HG03521 (cell line): ENCODE measurements around the gene BARHL1.

Experiments
- ATAC-seq: cut with Tn5 transposase; IDR thresholded peaks from one replicate; pipeline ENCODE4 v1.9.1; 2021; ENCODE audit warnings: mild to moderate bottlenecking, moderate library complexity; ENCODE audit not compliant: unreplicated experiment

Gene BARHL1

DNA sequence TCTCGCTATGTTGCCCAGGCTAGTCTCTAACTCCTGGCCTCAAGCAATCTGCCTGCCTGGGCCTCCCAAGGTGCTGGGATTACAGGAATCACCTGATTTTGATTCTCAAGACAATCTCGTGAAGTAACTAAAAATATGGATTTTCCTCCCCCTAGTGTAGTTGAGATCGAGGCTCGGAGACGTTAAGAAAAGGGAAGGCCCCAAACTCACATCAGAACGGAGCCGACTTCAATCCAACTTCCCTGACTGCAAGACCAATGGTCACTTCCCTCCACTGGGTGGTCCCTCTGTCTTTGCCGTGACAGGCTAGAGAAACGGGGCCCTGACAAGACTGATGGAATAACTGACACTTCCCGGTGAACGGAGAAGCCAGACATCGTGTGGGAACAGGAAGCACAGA lies 28.3 kb downstream of the BARHL1 start:
- ATAC-seq: no peak

DNA sequence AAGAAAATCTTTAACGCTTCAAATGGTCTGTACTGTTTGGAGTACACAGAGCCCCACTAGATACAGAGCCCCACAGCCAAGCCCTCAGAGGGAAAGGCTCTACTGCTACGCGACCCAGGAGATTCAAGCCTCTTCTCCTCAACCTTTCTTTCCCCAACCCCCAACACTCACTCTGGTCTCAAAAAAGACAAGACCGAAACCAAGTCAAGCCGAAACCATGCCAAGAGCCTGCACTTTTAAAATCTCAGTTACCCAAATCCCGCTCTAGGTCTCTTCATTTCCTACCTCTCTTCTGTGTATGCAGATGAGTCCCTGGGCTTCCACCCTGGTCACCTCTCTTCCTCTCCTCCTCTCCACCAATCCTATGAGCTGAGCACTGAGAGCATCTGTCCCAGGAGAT lies 31.9 kb downstream of the BARHL1 start:
- ATAC-seq: no peak

DNA sequence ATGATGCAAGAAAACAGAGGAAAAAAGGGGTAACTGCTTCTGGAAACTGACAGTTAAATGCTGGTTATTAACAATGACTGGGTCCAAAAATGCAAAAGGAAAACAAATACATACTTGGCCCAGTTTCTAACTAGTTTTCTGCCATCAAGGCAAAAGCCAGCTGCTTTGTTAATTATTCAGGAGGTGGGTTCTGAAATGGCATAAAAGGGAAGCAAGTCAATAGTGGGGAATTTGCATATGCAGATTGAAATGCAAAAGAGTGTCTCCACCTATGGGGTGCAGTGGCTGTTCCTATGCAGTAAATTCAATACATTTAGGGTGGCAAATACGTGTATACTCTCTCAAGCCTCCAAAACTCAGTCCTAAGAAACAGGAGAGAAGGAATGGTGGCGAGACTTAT lies 33.4 kb downstream of the BARHL1 start:
- no peak for ATAC-seq

DNA sequence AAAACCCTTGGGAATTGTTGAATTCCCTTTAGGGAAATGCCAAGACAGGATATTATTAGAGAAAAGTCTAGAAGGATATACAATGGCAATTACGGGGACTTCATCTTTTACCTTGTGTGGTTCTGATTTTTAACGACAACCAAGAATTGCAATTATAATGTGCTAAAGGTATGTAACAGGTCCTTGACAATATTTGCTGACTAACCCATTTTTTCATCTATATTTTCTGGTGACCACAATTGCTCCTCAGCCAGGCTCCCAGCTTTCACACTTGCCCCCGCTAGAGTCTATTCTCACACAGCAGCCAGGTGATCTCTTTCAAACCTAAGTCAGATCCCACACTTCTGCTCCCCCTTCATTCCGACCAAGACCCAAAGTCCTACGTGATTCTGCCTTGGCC lies 34.3 kb downstream of the BARHL1 start:
- no peak for ATAC-seq

DNA sequence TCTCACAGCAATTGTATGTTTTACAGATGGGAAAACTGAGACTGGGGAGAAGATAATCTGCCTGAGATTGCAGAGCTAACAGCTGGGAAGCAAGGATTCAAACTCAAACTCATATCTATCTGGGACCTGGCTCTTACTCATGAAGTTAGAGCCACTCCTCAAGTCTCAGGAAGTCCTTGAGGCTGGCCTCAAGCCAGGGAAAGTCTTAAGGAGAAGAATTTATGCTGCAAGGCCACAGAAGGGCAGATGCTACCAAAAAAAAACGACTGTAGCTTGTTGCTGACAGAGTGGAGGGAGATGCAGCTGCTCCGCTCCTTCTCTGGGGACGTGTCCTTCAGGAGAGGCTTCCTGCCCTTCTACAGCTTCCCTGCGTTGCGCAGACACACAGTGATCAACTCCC lies 39.8 kb downstream of the BARHL1 start:
- ATAC-seq: no peak

DNA sequence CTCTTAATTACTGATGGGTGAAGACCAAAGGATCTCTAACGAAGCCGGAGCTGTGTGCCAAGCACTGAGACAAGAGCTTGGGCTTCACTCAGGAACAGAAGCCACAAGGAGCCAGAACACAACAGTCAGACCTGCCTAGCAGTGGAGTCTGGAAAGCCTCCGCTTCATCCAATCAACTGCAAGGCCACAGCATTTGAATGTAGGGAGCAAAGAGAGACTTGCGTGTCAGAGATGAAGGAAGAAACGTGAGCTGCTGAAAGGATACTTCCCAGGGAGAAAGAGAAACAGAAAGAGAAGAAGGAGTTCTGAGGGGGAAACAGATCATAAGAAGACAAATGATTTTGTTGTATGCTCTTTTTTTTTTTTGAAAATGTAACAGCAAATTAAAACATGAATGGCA lies 43.9 kb downstream of the BARHL1 start:
- ATAC-seq: no peak

DNA sequence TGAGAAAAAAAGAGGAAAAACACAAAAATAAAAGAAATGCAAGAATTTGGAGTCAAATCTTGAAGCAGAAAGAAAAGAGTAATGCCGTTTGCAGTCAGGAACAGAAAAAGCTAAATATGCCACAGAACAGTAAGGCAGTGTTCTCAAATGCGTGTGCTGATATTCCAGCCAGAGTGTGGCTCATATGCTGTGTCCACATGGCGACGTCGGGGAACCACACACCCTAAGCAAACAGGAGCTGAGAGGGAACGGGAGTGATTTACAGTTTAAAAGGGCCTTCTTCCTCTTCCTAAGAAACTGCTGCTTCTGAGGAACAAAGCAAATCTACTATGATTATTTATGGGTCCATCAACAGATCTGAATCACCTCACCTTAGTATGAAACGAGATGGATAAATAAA lies 44.7 kb downstream of the BARHL1 start:
- ATAC-seq: no peak

DNA sequence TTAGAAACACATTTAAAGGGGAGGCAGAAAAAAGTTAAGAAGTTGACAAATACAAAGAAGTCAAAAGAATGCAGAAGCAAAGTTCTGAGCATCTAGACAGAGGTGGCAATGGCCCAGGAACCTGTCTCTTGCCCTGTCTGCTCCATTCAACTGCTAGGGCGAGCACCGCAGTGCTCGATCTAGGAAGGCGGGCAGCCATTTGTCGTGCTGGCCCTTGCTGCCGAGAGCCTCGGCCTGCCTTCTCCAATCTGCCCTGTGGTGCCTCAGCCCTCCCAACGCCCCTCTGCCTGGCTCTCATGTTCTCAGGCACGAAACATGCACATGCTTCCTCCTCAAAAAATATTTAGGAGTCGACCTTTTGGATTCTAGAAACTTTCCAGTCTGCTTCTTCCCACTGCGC lies 45.2 kb downstream of the BARHL1 start:
- ATAC-seq: no peak

DNA sequence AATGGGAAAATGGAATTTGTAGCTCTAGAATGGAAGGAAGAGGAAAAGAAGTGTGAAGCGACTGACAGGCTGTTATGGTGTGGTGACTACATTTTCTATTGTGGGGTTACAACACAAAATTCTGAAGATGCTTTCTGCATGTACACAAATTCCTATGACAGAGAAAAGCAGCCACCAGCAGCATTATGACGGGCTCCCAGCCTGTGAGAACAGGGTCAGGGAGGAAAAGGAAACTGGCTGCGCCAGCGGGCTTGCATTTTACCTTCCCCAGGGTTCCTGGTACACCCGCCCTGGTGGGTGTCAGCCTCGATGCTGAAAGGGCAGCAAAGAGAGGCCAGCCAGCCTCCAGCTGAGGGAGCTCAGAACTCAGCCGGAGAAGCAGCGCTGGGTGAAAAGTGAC lies 46.3 kb downstream of the BARHL1 start:
- ATAC-seq: no peak

DNA sequence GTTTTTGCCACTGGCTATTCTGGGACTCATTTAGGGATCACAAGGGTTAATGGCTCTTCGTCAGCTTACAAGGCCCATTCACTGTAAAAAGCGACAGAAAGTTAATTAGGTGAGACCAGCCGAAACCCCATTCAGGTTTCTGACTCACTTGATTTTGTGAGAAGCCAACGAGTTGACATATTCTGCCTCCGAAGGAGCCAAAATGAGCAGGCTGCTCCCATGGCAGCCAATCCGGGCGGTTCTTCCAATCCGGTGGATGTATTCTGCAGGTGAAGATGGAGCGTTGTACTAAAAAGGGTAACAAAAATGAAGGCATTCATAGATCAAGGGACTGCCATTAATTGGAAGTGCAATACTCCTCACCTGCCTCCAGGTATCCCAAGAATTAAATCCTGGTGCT lies 47.7 kb downstream of the BARHL1 start:
- ATAC-seq: no peak

DNA sequence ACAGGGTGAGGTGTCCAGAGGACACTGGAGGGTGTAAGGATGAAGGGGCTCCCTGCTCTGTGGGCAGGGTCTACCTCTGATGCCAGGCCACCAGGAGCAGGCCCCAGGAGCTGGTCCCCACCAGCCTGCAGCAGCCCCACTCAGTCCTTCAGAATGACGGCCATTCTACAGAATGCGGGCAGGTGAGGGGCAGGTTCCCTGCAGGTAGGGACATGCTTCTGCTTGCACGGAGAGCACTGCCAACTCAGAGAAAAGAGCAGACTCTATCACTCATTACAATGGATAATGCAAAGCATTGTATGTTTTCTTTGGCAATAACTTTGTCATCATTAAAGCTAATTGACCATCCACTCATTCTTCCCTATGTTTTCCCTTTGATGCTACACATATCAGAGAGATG lies 48.4 kb downstream of the BARHL1 start:
- ATAC-seq: no peak

DNA sequence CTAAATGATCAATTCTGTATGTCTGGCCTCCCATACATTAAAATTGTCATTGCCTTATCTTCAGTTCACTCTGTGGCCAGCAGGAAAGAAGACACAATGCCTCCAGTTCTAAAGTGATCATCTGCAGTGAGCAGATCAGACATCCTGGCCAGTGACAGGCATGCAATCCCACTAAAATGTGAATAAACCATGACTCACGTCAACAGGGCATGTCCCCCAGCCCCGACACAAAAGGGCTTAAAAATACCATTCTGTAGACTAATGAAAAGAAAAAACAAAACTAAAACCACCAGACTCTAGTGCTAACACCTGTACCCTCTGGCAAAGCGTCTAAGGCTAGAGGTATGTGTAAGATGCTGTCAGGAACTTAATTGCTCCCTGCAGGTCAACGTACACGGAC lies 48.9 kb downstream of the BARHL1 start:
- ATAC-seq: no peak

DNA sequence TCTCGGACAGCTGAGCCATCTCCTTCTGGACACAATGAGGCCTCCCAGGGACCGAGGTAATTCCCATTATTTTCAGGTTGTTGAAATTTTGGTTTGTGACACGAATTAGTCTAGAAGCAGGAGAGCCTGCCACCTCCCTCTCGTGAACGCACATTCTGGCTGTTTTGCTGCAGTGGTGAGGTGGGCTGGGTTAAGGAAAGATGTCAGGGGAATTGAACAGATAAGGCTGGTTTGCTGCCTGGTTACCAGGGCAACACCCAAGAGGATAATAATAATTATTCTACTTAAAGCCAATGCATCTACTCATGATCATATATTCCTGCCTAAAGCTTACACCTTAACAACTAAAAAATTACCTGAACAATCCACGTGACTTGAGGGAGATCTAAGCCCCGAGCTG lies 49.3 kb downstream of the BARHL1 start:
- no peak for ATAC-seq

DNA sequence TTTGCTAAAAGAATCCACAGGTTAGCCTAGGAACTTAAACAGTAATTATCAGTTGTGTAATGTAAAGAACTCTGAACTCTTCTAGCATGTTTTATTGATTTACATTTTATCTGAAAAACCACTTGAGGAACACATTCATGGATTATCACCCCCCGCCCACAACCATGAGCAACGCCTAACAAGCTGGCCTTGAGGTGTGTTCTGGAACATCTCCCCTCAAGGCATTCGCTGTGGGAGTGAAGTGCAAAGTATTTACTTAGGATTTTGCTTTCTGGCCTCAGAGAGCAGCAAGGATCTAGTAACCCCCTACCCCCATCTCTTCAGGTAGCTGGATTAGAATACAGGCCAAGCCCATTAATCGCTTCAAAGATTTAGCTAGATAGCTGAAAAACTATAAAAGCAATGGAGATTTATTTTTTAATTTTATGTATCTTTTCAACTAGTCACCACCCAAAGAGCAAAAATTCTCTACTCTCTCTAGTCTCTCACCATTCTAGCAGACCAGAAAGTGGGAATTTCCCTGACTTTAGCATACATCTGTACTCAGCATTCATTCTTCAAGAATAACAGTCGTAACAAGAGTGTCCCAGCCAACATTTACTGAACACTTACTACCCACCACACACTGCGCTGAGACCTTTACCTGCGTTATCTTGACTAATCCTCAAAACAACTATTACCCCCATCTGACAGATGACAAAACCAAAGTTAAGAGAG lies 50.2 kb downstream of the BARHL1 start:
- ATAC-seq: no peak

DNA sequence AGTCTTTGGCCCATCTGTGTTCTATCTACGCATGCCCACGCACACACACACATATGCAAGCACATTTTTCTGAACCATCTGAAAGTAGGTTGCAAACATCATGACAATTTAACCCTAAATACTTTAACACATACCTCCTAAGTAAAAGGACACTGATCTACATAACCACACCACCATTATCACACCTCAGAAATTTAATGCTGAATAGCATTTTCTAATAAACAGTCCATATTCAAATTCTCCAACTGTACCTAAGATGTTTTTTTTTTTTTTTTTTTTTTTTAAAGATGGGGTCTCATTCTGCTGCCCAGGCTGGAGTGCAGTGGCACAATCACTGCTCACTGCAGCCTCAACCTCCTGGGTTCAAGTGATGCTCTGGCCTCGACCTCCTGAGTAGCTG lies 51.9 kb downstream of the BARHL1 start:
- no peak for ATAC-seq

DNA sequence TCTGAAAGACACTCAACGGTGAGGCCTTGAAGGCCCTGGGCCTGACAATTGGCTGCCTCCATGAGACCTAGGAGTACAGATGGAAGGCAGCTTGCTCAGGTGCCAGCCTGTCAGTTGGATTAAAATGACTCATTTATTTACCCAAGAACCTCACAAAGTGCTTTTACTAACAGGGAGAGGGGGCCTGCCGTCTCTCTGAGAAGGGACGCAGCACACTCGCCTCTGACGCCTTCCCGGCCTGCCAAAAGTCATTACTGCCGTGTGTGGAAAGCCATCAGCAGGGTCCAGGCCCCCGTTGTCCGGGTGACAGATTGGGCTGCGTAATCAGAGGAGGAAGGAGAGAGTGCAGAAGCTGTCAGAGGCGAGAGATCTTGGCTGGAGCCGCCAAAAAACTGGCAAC lies 54.9 kb downstream of the BARHL1 start:
- ATAC-seq: no peak

DNA sequence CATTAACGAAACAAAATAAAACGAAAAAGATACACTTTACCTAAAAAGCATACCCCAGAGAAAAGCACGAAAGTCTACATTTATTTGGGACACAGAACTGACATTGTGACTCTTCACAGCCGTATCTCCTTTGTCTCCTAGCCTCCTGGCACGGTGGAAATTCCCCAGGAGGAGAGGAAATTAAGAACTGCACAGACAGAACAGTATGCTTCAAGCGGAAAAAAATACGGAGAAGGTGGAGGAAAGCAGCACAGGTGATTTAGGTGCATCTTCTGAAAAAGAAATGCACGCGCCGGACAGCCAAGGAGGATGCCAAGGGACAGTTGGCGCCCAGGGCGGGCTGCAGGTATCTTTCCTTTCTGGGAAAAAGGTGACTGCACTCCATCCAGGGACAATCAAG lies 55.4 kb downstream of the BARHL1 start:
- no peak for ATAC-seq

DNA sequence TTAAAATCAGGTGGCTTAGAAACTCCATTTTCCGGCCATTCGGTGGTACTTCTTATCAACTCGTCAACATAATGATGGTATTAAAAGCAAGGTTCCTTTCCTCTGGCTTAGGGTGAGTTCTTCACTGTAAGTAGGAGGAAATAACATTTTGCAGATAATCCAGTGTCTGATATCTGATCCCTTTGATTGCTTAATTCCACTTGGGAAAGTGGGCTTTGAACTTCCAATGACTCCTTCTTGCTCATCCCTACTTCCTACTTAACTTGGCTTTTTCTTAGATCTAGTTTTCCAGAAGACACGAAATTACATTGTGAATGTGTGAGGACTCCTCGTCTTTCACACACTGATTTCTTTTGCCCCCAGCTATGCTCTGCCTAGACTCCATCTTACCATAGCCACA lies 55.8 kb downstream of the BARHL1 start:
- no peak for ATAC-seq

DNA sequence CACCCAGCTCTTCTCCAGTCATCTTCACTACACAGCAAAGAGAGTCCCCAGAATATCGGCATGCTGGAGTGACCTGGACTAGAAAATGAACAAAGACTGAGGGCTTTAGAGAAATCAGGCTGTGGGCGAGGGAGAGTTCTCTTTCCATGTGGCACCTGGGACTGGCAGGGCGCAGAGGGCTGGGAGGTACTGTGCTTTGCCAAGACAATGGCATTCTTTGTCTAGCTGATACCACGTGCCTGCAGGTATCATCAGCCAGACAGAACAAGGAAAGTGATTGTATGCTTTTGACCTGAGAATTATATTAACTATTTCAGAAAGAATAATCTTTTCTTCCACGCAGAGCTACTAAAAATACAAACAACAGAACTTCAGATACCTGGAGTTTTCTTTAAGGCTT lies 56.9 kb downstream of the BARHL1 start:
- no peak for ATAC-seq
